ENCODE data around the gene CDH4. TPM values are rescaled to one million over a fixed set of nuclear protein-coding genes. Genes with fewer than 3 reads are reported as not detected.

Gene CDH4
- total and polyA plus RNA-seq, 2 of the 13 experiments (the other 11 are each of a cell fraction or from before 2014, with no cell fraction given) = not detected

- TF ChIP-seq PITX1 (CRISPR knock-in tag; IDR thresholded peaks at IDR 0.05) = no peak
- TF ChIP-seq PHF8 (CRISPR knock-in tag; IDR thresholded peaks at IDR 0.05) = no peak
These were observed 518.1 kb downstream of the CDH4 start (continued) for GRCh38 chr20:61770113-61770585.

GRCh38 chr20:61771805-61772350, 519.8 kb downstream of the CDH4 start:
- ChIA-PET POLR2A (no interaction called here), CTCF (ENCODE audit: low intra/inter-chr PET ratio, low total read pairs) (no interaction called here)
- Histone ChIP-seq H3K9me3 (ENCODE audit: low read length) (no peaks in the 10 kb centered on the region), H4K20me1 (ENCODE audit: insufficient read depth, low read length) (no peaks in the 10 kb centered on the region), H3K27ac (ENCODE audit: extremely low read length, insufficient read depth, low read length) (peak overlapping the region; percentile 25), H3K4me1 (ENCODE audit: insufficient read depth, low read length) (peaks cover 33% of the 10 kb centered on the region), H2AFZ (ENCODE audit: low read length) (no peak overlapping the region), H3K4me3 (replicated peaks in 1 of 3; ENCODE audit: insufficient read depth in 1 of 3, low read depth in 2 of 3, low read length in 3 of 3) (peak overlapping the region in 1 of 3 experiments; percentile 13; a peak in 1 of 6 replicates), H3K9ac (ENCODE audit: insufficient read depth, low read depth, low read length) (no peak overlapping the region), H3K79me2 (ENCODE audit: insufficient read depth, low read length) (no peaks in the 10 kb centered on the region), H3K27me3 (ENCODE audit: control insufficient read depth in 1 of 2, insufficient read depth in 2 of 2, low read length in 2 of 2) (peaks cover 2 to 30% of the 10 kb centered on the region in 2 experiments; a peak in 3 of 5 replicates), H3K4me2 (ENCODE audit: low read depth, low read length) (peak overlapping the region; percentile 50), H3K36me3 (replicated peaks in 1 of 2; ENCODE audit: control insufficient read depth in 1 of 2, insufficient read depth in 2 of 2, low read length in 2 of 2) (no peaks in the 10 kb centered on the region)
- BruUV-seq (replicated peaks) = no TSS peak
- DNase-seq (ENCODE audit: low spot score) = peak; percentile 91
- in situ Hi-C loops (cut with HindIII; ENCODE audit: extremely low pct_ligation_motif_present, low pct_unique_long_range_greater_than_20kb) = no loop called here
- WGBS (ENCODE audit: low lambda C conversion rate) = 21% methylated on average over 8 of the region's 8 CpGs
- peak; percentile 95 for ATAC-seq
- intact Hi-C loops (cut with micrococcal nuclease; ENCODE audit: unreplicated experiment) = no loop called here
- peak; percentile 67 for FAIRE-seq
- peak; percentile 87 for TF ChIP-seq PHF21A (CRISPR knock-in tag; IDR thresholded peaks at IDR 0.05)
- TF ChIP-seq MATR3 (CRISPR knock-in tag; IDR thresholded peaks at IDR 0.05) = no peak
- peak; percentile 50; the same call in 1 of the 2 replicates for TF ChIP-seq SPEN (CRISPR knock-in tag; IDR thresholded peaks at IDR 0.05; ENCODE audit: low read depth)
- TF ChIP-seq HNF1A (IDR thresholded peaks at IDR 0.05; ENCODE audit: low read depth) = no peak
- TF ChIP-seq HNF1A (CRISPR knock-in tag; IDR thresholded peaks at IDR 0.05; ENCODE audit: borderline replicate concordance) = peak; percentile 34; the same call in 1 of the 2 replicates
- TF ChIP-seq HOXA3 (CRISPR knock-in tag; IDR thresholded peaks at IDR 0.05) = peak; percentile 65
- TF ChIP-seq EP300 (IDR thresholded peaks at IDR 0.05; ENCODE audit: low read depth in 2 of 2, low read length in 2 of 2) = peak in 1 of 2 experiments; percentile 29; a peak in 1 of 4 replicates
- TF ChIP-seq EP300 (CRISPR knock-in tag; IDR thresholded peaks at IDR 0.05; ENCODE audit: borderline replicate concordance) = no peak
- no peak for TF ChIP-seq ZFP82 (CRISPR knock-in tag; IDR thresholded peaks at IDR 0.05; ENCODE audit: borderline replicate concordance)
- peak; percentile 67; the same call in 1 of the 2 replicates for TF ChIP-seq ZNF350 (CRISPR knock-in tag; IDR thresholded peaks at IDR 0.05; ENCODE audit: borderline replicate concordance, low read depth)
- no peak for TF ChIP-seq E2F2 (CRISPR knock-in tag; IDR thresholded peaks at IDR 0.05; ENCODE audit: borderline replicate concordance)
- peak; percentile 66; the same call in 1 of the 2 replicates for TF ChIP-seq HNF4G (IDR thresholded peaks at IDR 0.05; ENCODE audit: borderline replicate concordance, low read depth, low read length)
- peak; percentile 77 for TF ChIP-seq HNF4G (CRISPR knock-in tag; IDR thresholded peaks at IDR 0.05; ENCODE audit: borderline replicate concordance, low read depth)

Measured in HepG2 (cell line).